Activated T-cell treated with anti-CD3 and anti-CD28 coated beads, Interleukin-2, amount 50 U/mL, for 1 hour (primary cell): Measurements from ENCODE around the gene XKR3.
"Not testable (repeated sequence)": the region's sequence is repeated elsewhere in the genome, so short reads cannot be mapped to it uniquely, and the experiment has no call there.

ENCODE experiments used
- DNase-seq: peaks from one replicate; pipeline ENCODE4 v3.0.0-alpha.2; 2020

Gene XKR3

GRCh38 chr22:16803255-16803917 is 21.8 kb downstream of the XKR3 start:
- no peak for DNase-seq

- no peak for DNase-seq
Observed at GRCh38 chr22:16801571-16801970, 23.6 kb downstream of the XKR3 start.

GRCh38 chr22:16801088-16801487 is 24.1 kb downstream of the XKR3 start:
- DNase-seq = no peak

- no peak for DNase-seq
Observed at GRCh38 chr22:16800358-16800757, 24.9 kb downstream of the XKR3 start.

- DNase-seq = not testable (repeated sequence)
Observed at GRCh38 chr22:16795504-16795903, 29.7 kb downstream of the XKR3 start.

GRCh38 chr22:16793831-16794230 is 31.4 kb downstream of the XKR3 start:
- no peak for DNase-seq

GRCh38 chr22:16789860-16790493 is 35.2 kb downstream of the XKR3 start:
- DNase-seq = no peak

GRCh38 chr22:16783930-16784354 is 41.3 kb downstream of the XKR3 start:
- no peak for DNase-seq

- no peak for DNase-seq
Observed at GRCh38 chr22:16783453-16783852, 41.8 kb downstream of the XKR3 start.

- DNase-seq = no peak
Observed at GRCh38 chr22:16781764-16782329, 43.4 kb downstream of the XKR3 start.

- DNase-seq = no peak
Observed at GRCh38 chr22:16781074-16781763, 44.0 kb downstream of the XKR3 start.

- no peak for DNase-seq
Observed at GRCh38 chr22:16777284-16777924, 47.8 kb downstream of the XKR3 start.

GRCh38 chr22:16776080-16776479 is 49.1 kb downstream of the XKR3 start:
- no peak for DNase-seq

GRCh38 chr22:16774911-16775500 is 50.2 kb downstream of the XKR3 start:
- no peak for DNase-seq

GRCh38 chr22:16771569-16771968 is 53.6 kb downstream of the XKR3 start:
- not testable (repeated sequence) for DNase-seq

- DNase-seq = not testable (repeated sequence)
Observed at GRCh38 chr22:16767927-16768326, 57.3 kb downstream of the XKR3 start.

- not testable (repeated sequence) for DNase-seq
Observed at GRCh38 chr22:16762224-16762623, 63.0 kb downstream of the XKR3 start.

GRCh38 chr22:16760416-16760815 is 64.8 kb downstream of the XKR3 start:
- DNase-seq = not testable (repeated sequence)

- not testable (repeated sequence) for DNase-seq
Observed at GRCh38 chr22:16749282-16749681, 75.9 kb downstream of the XKR3 start.

GRCh38 chr22:16748160-16748929 is 76.9 kb downstream of the XKR3 start:
- not testable (repeated sequence) for DNase-seq

GRCh38 chr22:16747266-16748159 is 77.7 kb downstream of the XKR3 start:
- DNase-seq = not testable (repeated sequence)
